IgD-negative memory B cell (primary cell): ENCODE measurements around the gene FGF3. TPM values are rescaled to one million over a fixed set of nuclear protein-coding genes. Genes with fewer than 3 reads are reported as not detected.

Experiments used
- H3K27ac Mint-ChIP-seq, 3 donors: one replicate each; pipeline ENCODE4 v1.8.0; 2020 to 2022; ENCODE audit warnings: mild to moderate bottlenecking in 3 of 3, mixed read lengths in 3 of 3, moderate library complexity in 1 of 3
- H3K27me3 Mint-ChIP-seq: one replicate; pipeline ENCODE4 v1.8.0; 2021; ENCODE audit warnings: mixed read lengths
- H3K36me3 Mint-ChIP-seq: one replicate; pipeline ENCODE4 v1.8.0; 2020; ENCODE audit warnings: mild to moderate bottlenecking, mixed read lengths
- H3K4me1 Mint-ChIP-seq, 3 donors: one replicate each; pipeline ENCODE4 v1.8.0; 2020 to 2022; ENCODE audit warnings: mixed read lengths in 3 of 3, mild to moderate bottlenecking in 1 of 3
- H3K4me3 Mint-ChIP-seq, 4 donors: one replicate each; pipeline ENCODE4 v1.8.0; 2020 to 2022; ENCODE audit warnings: mild to moderate bottlenecking in 4 of 4, mixed read lengths in 4 of 4, moderate library complexity in 3 of 4
- H3K9me3 Mint-ChIP-seq, 3 donors: one replicate each; pipeline ENCODE4 v1.8.0; 2020 to 2021; ENCODE audit warnings: mixed read lengths in 3 of 3, mild to moderate bottlenecking in 1 of 3
- polyA plus RNA-seq: library from polyadenylated mRNA; unstranded; fragments of 300-500 nt; fragmentation: Illumina TruSeq; gene quantifications from one replicate; pipeline ENCODE4 v1.2.3, GENCODE V29; 2021

FGF3 gene
- polyA plus RNA-seq, 1 donor from 2014 or later, result not detected

- Mint-ChIP-seq H3K4me1 (no peaks in the 10 kb centered on the region), H3K4me3 (no peak overlapping the region), H3K36me3 (peaks cover under 1% of the 10 kb centered on the region), H3K9me3 (peaks cover 0 to 3% (median 0%) of the 10 kb centered on the region in 3 donors), H3K27ac (no peak overlapping the region), H3K27me3 (peaks cover 25% of the 10 kb centered on the region)
Measured at GRCh38 chr11:69836401-69836800, 17.2 kb upstream of the FGF3 start.

GRCh38 chr11:69834811-69835800 is 15.9 kb upstream of the FGF3 start:
- Mint-ChIP-seq H3K36me3 (no peaks in the 10 kb centered on the region), H3K9me3 (no peaks in the 10 kb centered on the region), H3K27ac (no peak overlapping the region), H3K27me3 (peaks cover 25% of the 10 kb centered on the region), H3K4me1 (no peaks in the 10 kb centered on the region), H3K4me3 (no peak overlapping the region)

GRCh38 chr11:69834251-69834650 is 15.0 kb upstream of the FGF3 start:
- H3K4me3 Mint-ChIP-seq, result no peak overlapping the region
- H3K9me3 Mint-ChIP-seq, result no peaks in the 10 kb centered on the region
- peaks cover 25% of the 10 kb centered on the region for H3K27me3 Mint-ChIP-seq
- no peaks in the 10 kb centered on the region for H3K36me3 Mint-ChIP-seq
- H3K27ac Mint-ChIP-seq, result no peak overlapping the region
- no peaks in the 10 kb centered on the region for H3K4me1 Mint-ChIP-seq

- H3K9me3 Mint-ChIP-seq, result peaks cover 0 to 3% (median 0%) of the 10 kb centered on the region in 3 donors
- H3K36me3 Mint-ChIP-seq, result no peaks in the 10 kb centered on the region
- no peak overlapping the region for H3K4me3 Mint-ChIP-seq
- H3K4me1 Mint-ChIP-seq, result no peaks in the 10 kb centered on the region
- H3K27me3 Mint-ChIP-seq, result peaks cover 24% of the 10 kb centered on the region
- no peak overlapping the region for H3K27ac Mint-ChIP-seq
Measured at GRCh38 chr11:69832561-69833413, 13.6 kb upstream of the FGF3 start.

GRCh38 chr11:69831985-69832384 is 12.8 kb upstream of the FGF3 start:
- H3K4me1 Mint-ChIP-seq, result no peaks in the 10 kb centered on the region
- peaks cover 22% of the 10 kb centered on the region for H3K27me3 Mint-ChIP-seq
- no peaks in the 10 kb centered on the region for H3K36me3 Mint-ChIP-seq
- peaks cover 0 to 3% (median 0%) of the 10 kb centered on the region in 3 donors for H3K9me3 Mint-ChIP-seq
- H3K4me3 Mint-ChIP-seq, result no peak overlapping the region
- H3K27ac Mint-ChIP-seq, result no peak overlapping the region

- peaks cover 26% of the 10 kb centered on the region for H3K27me3 Mint-ChIP-seq
- no peak overlapping the region for H3K4me3 Mint-ChIP-seq
- H3K4me1 Mint-ChIP-seq, result no peaks in the 10 kb centered on the region
- peaks cover 0 to 3% (median 0%) of the 10 kb centered on the region in 3 donors for H3K9me3 Mint-ChIP-seq
- no peak overlapping the region for H3K27ac Mint-ChIP-seq
- H3K36me3 Mint-ChIP-seq, result no peaks in the 10 kb centered on the region
Measured at GRCh38 chr11:69830086-69830485, 10.9 kb upstream of the FGF3 start.

GRCh38 chr11:69828971-69829344 is 9.7 kb upstream of the FGF3 start:
- no peak overlapping the region for H3K27ac Mint-ChIP-seq
- no peaks in the 10 kb centered on the region for H3K36me3 Mint-ChIP-seq
- peaks cover 0 to 3% (median 0%) of the 10 kb centered on the region in 3 donors for H3K9me3 Mint-ChIP-seq
- H3K27me3 Mint-ChIP-seq, result peaks cover 19% of the 10 kb centered on the region
- H3K4me3 Mint-ChIP-seq, result no peak overlapping the region
- no peaks in the 10 kb centered on the region for H3K4me1 Mint-ChIP-seq

GRCh38 chr11:69828276-69828970 is 9.2 kb upstream of the FGF3 start:
- Mint-ChIP-seq H3K9me3 (peaks cover 0 to 3% (median 0%) of the 10 kb centered on the region in 3 donors), H3K4me1 (no peaks in the 10 kb centered on the region), H3K36me3 (no peaks in the 10 kb centered on the region), H3K4me3 (no peak overlapping the region), H3K27ac (no peak overlapping the region), H3K27me3 (peaks cover 14% of the 10 kb centered on the region)

GRCh38 chr11:69826773-69827172 is 7.6 kb upstream of the FGF3 start:
- no peak overlapping the region for H3K4me3 Mint-ChIP-seq

GRCh38 chr11:69825941-69826340 is 6.7 kb upstream of the FGF3 start:
- no peak overlapping the region for H3K4me3 Mint-ChIP-seq
- no peaks in the 10 kb centered on the region for H3K4me1 Mint-ChIP-seq
- H3K27ac Mint-ChIP-seq, result no peak overlapping the region
- H3K36me3 Mint-ChIP-seq, result no peaks in the 10 kb centered on the region
- H3K9me3 Mint-ChIP-seq, result peaks cover 0 to 3% (median 0%) of the 10 kb centered on the region in 3 donors
- peaks cover 6% of the 10 kb centered on the region for H3K27me3 Mint-ChIP-seq

More at GRCh38 chr11:69826773-69827172, 7.6 kb upstream of the FGF3 start:
- Mint-ChIP-seq H3K27ac (no peak overlapping the region), H3K9me3 (peaks cover 0 to 3% (median 0%) of the 10 kb centered on the region in 3 donors), H3K27me3 (peaks cover 6% of the 10 kb centered on the region), H3K36me3 (no peaks in the 10 kb centered on the region), H3K4me1 (no peaks in the 10 kb centered on the region)

GRCh38 chr11:69825037-69825834 is 6.0 kb upstream of the FGF3 start:
- no peak overlapping the region for H3K27ac Mint-ChIP-seq

GRCh38 chr11:69823641-69824265 is 4.5 kb upstream of the FGF3 start:
- Mint-ChIP-seq H3K4me3 (no peak overlapping the region), H3K36me3 (peaks cover 1% of the 10 kb centered on the region), H3K27me3 (peaks cover 11% of the 10 kb centered on the region), H3K9me3 (peaks cover 0 to 3% (median 0%) of the 10 kb centered on the region in 3 donors), H3K4me1 (no peaks in the 10 kb centered on the region), H3K27ac (no peak overlapping the region)

More at GRCh38 chr11:69825037-69825834, 6.0 kb upstream of the FGF3 start:
- no peaks in the 10 kb centered on the region for H3K36me3 Mint-ChIP-seq
- H3K4me3 Mint-ChIP-seq, result no peak overlapping the region
- H3K4me1 Mint-ChIP-seq, result no peaks in the 10 kb centered on the region
- peaks cover 6% of the 10 kb centered on the region for H3K27me3 Mint-ChIP-seq
- peaks cover 0 to 3% (median 0%) of the 10 kb centered on the region in 3 donors for H3K9me3 Mint-ChIP-seq

GRCh38 chr11:69822676-69823494 is 3.7 kb upstream of the FGF3 start:
- H3K27me3 Mint-ChIP-seq, result peaks cover 11% of the 10 kb centered on the region
- H3K36me3 Mint-ChIP-seq, result peaks cover 1% of the 10 kb centered on the region
- H3K4me1 Mint-ChIP-seq, result no peaks in the 10 kb centered on the region
- peaks cover 0 to under 1% (median 0%) of the 10 kb centered on the region in 3 donors for H3K9me3 Mint-ChIP-seq
- no peak overlapping the region for H3K27ac Mint-ChIP-seq
- no peak overlapping the region for H3K4me3 Mint-ChIP-seq
